ENCODE data around the gene PPARD. TPM values are rescaled to one million over a fixed set of nuclear protein-coding genes. Genes with fewer than 3 reads are reported as not detected.
A peak's percentile ranks its signal among the peaks of the same experiment; 100 is the strongest.

Gene PPARD
- total and polyA plus RNA-seq, 2 of the 13 experiments (the other 11 are each of a cell fraction or from before 2014, with no cell fraction given) = 6.1 to 13.3 TPM

DNA sequence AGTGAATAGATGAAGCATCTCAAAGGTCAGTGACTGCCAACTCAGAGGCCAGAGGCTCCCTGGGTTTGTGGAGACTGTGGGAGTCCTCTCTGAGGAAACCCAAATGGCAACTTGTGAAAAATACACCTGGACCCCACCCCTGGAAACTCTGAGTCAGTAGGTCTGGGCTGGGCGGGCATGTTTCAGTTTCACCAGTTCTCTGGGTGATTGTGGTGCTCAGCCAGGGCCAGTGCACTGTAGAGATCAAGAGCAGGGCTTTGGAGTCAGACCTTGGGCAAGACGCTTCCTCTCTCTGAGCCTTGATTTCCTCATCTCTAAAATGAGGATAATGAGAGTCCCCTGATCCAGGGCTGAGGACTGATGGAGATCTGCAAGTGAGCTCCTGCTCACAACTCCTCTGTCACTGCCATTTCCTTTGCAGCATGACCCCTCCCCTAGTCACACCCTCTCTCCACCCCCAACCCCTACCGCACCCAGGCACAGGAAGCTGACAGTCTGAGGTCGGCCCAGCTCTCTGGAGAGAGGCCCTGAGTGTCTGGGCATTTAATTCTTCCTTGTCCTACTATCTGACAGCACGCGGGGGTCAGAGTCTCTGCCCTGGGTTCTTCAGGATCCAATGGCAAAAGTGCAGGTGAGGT is 39.6 kb upstream of the PPARD start:
- peak; percentile 60 for ATAC-seq
- no peak for DNase-seq (ENCODE audit: low spot score)
- intact Hi-C loops (cut with micrococcal nuclease; ENCODE audit: unreplicated experiment) = no loop called here

DNA sequence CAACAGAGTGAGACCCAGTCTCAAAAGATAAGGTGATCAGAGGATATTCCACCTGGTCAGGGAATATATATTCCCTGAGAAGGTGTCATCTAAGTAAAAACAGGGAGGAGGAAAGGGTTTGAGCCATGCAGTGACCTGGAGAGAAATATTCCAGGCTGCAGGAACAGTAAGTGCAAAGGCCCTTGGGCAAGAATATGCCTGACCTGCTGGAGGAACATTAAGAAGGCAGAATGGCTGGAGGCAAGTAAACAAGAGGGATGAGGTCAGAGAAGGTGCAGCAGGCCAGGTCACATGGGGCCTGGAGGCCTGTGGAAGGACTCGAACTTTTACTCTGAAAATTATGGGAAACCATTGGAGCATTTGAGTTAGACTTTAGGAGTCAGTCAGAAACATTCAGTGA is 38.1 kb upstream of the PPARD start:
- H3K4me3 ChIP-seq (replicated peaks in 1 of 3; ENCODE audit: insufficient read depth in 1 of 3, low read depth in 2 of 3, low read length in 3 of 3) = no peak overlapping the region
- H2AFZ ChIP-seq (ENCODE audit: low read length) = no peak overlapping the region
- H3K27ac ChIP-seq (ENCODE audit: extremely low read length, insufficient read depth, low read length) = no peak overlapping the region
- no peak for TF ChIP-seq MIER2 (CRISPR knock-in tag; IDR thresholded peaks at IDR 0.05)
- no peak for TF ChIP-seq MED13 (CRISPR knock-in tag; IDR thresholded peaks at IDR 0.05)
- no peak for TF ChIP-seq ZNF660 (CRISPR knock-in tag; IDR thresholded peaks at IDR 0.05; ENCODE audit: borderline replicate concordance, low read depth)
- TF ChIP-seq ZFP41 (CRISPR knock-in tag; IDR thresholded peaks at IDR 0.05; ENCODE audit: borderline replicate concordance) = no peak
- TF ChIP-seq PHF5A (CRISPR knock-in tag; IDR thresholded peaks at IDR 0.05; ENCODE audit: low read depth, unreplicated experiment) = no peak
- TF ChIP-seq ZNF383 (CRISPR knock-in tag; IDR thresholded peaks at IDR 0.05; ENCODE audit: borderline replicate concordance) = no peak
- TF ChIP-seq, protein P1, sequence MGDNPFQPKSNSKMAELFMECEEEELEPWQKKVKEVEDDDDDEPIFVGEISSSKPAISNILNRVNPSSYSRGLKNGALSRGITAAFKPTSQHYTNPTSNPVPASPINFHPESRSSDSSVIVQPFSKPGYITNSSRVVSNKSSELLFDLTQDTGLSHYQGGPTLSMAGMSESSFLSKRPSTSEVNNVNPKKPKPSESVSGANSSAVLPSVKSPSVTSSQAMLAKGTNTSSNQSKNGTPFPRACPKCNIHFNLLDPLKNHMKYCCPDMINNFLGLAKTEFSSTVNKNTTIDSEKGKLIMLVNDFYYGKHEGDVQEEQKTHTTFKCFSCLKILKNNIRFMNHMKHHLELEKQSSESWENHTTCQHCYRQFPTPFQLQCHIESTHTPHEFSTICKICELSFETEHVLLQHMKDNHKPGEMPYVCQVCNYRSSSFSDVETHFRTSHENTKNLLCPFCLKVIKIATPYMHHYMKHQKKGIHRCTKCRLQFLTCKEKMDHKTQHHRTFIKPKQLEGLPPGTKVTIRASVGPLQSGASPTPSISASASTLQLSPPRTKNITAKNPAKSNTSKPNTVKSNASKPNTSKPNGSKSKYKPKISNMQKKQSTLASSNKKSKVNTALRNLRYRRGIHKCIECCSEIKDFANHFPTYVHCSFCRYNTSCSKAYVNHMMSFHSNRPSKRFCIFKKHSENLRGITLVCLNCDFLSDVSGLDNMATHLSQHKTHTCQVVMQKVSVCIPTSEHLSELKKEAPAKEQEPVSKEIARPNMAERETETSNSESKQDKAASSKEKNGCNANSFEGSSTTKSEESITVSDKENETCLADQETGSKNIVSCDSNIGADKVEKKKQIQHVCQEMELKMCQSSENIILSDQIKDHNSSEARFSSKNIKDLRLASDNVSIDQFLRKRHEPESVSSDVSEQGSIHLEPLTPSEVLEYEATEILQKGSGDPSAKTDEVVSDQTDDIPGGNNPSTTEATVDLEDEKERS (CRISPR knock-in tag; IDR thresholded peaks at IDR 0.05) = no peak
- no peak for TF ChIP-seq FOXJ3 (CRISPR knock-in tag; IDR thresholded peaks at IDR 0.05; ENCODE audit: borderline replicate concordance)
- no peak for TF ChIP-seq PITX1 (CRISPR knock-in tag; IDR thresholded peaks at IDR 0.05)
- ChIA-PET POLR2A (no interaction called here), CTCF (ENCODE audit: low intra/inter-chr PET ratio, low total read pairs) (no interaction called here)
- no TSS peak for BruUV-seq (replicated peaks)
- H3K9ac ChIP-seq (ENCODE audit: insufficient read depth, low read depth, low read length) = no peak overlapping the region
- in situ Hi-C loops (cut with HindIII; ENCODE audit: extremely low pct_ligation_motif_present, low pct_unique_long_range_greater_than_20kb) = no loop called here
- no peaks in the 10 kb centered on the region for H4K20me1 ChIP-seq (ENCODE audit: insufficient read depth, low read length)
- H3K4me1 ChIP-seq (ENCODE audit: insufficient read depth, low read length) = peaks cover 13% of the 10 kb centered on the region
- H3K4me2 ChIP-seq (ENCODE audit: low read depth, low read length) = no peak overlapping the region
- no peaks in the 10 kb centered on the region for H3K79me2 ChIP-seq (ENCODE audit: insufficient read depth, low read length)
- intact Hi-C loops (cut with micrococcal nuclease; ENCODE audit: unreplicated experiment) = no loop called here
- no peaks in the 10 kb centered on the region for H3K9me3 ChIP-seq (ENCODE audit: low read length)
- ATAC-seq (no peak), FAIRE-seq (no peak), DNase-seq (ENCODE audit: low spot score) (no peak)
- no peaks in the 10 kb centered on the region for H3K27me3 ChIP-seq (ENCODE audit: control insufficient read depth in 1 of 2, insufficient read depth in 2 of 2, low read length in 2 of 2)
- no peaks in the 10 kb centered on the region for H3K36me3 ChIP-seq (replicated peaks in 1 of 2; ENCODE audit: control insufficient read depth in 1 of 2, insufficient read depth in 2 of 2, low read length in 2 of 2)
- 50% methylated on average over 1 of the region's 1 CpG for WGBS (ENCODE audit: low lambda C conversion rate)

More for the DNA sequence above, 39.6 kb upstream of the PPARD start:
- Histone ChIP-seq H3K27me3 (ENCODE audit: control insufficient read depth in 1 of 2, insufficient read depth in 2 of 2, low read length in 2 of 2) (no peaks in the 10 kb centered on the region), H3K27ac (ENCODE audit: extremely low read length, insufficient read depth, low read length) (no peak overlapping the region), H3K9ac (ENCODE audit: insufficient read depth, low read depth, low read length) (no peak overlapping the region), H3K4me2 (ENCODE audit: low read depth, low read length) (peak overlapping the region; percentile 43), H3K4me3 (replicated peaks in 1 of 3; ENCODE audit: insufficient read depth in 1 of 3, low read depth in 2 of 3, low read length in 3 of 3) (no peak overlapping the region), H3K36me3 (replicated peaks in 1 of 2; ENCODE audit: control insufficient read depth in 1 of 2, insufficient read depth in 2 of 2, low read length in 2 of 2) (no peaks in the 10 kb centered on the region), H3K9me3 (ENCODE audit: low read length) (no peaks in the 10 kb centered on the region), H3K4me1 (ENCODE audit: insufficient read depth, low read length) (peaks cover 26% of the 10 kb centered on the region), H2AFZ (ENCODE audit: low read length) (no peak overlapping the region), H4K20me1 (ENCODE audit: insufficient read depth, low read length) (no peaks in the 10 kb centered on the region), H3K79me2 (ENCODE audit: insufficient read depth, low read length) (no peaks in the 10 kb centered on the region)
- TF ChIP-seq MBD4 (IDR thresholded peaks at IDR 0.05; ENCODE audit: borderline replicate concordance, low read length) (no peak), TAF15 (IDR thresholded peaks at IDR 0.05; ENCODE audit: low read depth, low read length, poor library complexity, severe bottlenecking) (no peak), ZNF747 (CRISPR knock-in tag; IDR thresholded peaks at IDR 0.05; ENCODE audit: borderline replicate concordance) (no peak)
- TF ChIP-seq, protein P2, sequence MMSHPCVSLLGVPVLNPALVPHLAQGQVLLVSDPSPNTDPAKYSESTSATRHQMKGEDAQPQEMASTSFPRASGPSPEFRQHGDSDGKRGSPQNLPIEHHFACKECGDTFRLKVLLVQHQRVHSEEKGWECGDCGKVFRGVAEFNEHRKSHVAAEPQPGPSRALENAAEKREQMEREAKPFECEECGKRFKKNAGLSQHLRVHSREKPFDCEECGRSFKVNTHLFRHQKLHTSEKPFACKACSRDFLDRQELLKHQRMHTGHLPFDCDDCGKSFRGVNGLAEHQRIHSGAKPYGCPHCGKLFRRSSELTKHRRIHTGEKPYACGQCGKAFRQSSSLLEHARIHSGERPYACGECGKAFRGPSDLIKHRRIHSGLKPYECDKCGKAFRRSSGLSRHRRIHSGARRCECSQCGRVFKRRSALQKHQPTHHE (CRISPR knock-in tag; IDR thresholded peaks at IDR 0.05; ENCODE audit: borderline replicate concordance) = no peak
- no TSS peak for BruUV-seq (replicated peaks)
- FAIRE-seq = peak; percentile 74
- WGBS (ENCODE audit: low lambda C conversion rate) = 46% methylated on average over 6 of the region's 6 CpGs
- in situ Hi-C loops (cut with HindIII; ENCODE audit: extremely low pct_ligation_motif_present, low pct_unique_long_range_greater_than_20kb) = no loop called here
- ChIA-PET POLR2A (interaction anchor here (1.0 kb wide), 2 partner anchors 10 to 16 kb away, joined by 3 to 10 read pairs; no protein-coding TSS in a partner anchor), CTCF (ENCODE audit: low intra/inter-chr PET ratio, low total read pairs) (no interaction called here)

All from HepG2 (cell line).